ENCODE measurements around the gene CR1L.
A peak's percentile ranks its signal among the peaks of the same experiment; 100 is the strongest.
"Not testable (repeated sequence)": the region's sequence is repeated elsewhere in the genome, so short reads cannot be mapped to it uniquely, and the experiment has no call there.

Gene CR1L

DNA sequence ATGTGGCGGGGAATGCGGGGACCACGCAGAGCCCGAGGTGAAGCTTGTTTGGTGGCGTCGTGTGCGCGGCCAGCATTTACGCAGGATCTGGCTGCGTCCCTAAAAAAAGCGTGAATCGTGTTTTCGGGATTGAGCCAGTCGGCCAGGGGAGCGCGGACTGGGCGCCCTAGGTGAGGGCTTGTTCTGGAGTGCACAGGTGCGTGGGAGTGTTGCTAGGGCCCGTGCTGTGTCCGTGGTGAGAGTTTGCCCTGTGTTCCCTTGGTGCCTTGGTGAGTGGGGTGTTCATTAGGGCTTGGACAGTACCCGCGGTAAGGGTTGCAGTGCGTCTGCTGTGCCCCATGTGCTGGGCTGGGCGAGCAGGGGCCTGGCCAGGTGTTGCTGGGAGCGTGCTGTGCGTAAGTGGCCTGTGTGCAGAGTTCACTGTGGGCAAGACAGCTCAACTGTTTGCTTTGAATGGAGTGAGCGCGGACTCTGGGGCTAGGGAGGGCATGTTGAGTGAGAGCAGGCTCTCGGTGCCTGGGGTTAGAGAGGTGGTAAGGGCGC lies 107.6 kb downstream of the CR1L start:
- Histone ChIP-seq H3K9ac (ENCODE audit: low read length) (peak overlapping the region; percentile 94), H3K4me1 (ENCODE audit: control insufficient read depth, insufficient read depth, low read length) (peaks cover 41% of the 10 kb centered on the region), H3K9me3 (ENCODE audit: control insufficient read depth, low read length) (no peaks in the 10 kb centered on the region), H3K36me3 (ENCODE audit: control insufficient read depth, insufficient read depth, low read length) (no peaks in the 10 kb centered on the region), H3K27me3 (ENCODE audit: control insufficient read depth, insufficient read depth, low read length) (no peaks in the 10 kb centered on the region), H3K4me3 (ENCODE audit: low read length) (peak overlapping the region; percentile 87)

DNA sequence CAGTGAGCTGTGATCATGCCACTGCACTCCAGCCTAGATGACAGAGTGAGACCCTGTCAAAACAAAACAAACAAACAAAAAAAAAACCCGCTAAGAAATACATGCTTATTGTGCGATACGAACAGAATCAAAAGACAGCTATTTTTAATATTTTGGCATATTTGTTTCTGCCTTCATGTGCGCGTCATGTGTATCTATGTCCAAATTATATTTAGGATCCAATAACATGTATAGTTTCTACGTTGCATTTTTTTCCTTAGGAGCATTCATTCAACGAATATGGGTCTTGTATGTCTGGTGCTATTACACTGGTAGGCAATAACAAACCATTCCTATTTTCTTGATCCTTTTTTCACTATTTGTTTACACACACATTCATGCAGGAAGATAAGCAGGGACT lies 108.7 kb downstream of the CR1L start:
- Histone ChIP-seq H3K36me3 (ENCODE audit: control insufficient read depth, insufficient read depth, low read length) (no peaks in the 10 kb centered on the region), H3K9me3 (ENCODE audit: control insufficient read depth, low read length) (no peaks in the 10 kb centered on the region), H3K4me1 (ENCODE audit: control insufficient read depth, insufficient read depth, low read length) (peaks cover 30% of the 10 kb centered on the region), H3K4me3 (ENCODE audit: low read length) (peak overlapping the region; percentile 87), H3K9ac (ENCODE audit: low read length) (no peak overlapping the region), H3K27me3 (ENCODE audit: control insufficient read depth, insufficient read depth, low read length) (no peaks in the 10 kb centered on the region)

DNA sequence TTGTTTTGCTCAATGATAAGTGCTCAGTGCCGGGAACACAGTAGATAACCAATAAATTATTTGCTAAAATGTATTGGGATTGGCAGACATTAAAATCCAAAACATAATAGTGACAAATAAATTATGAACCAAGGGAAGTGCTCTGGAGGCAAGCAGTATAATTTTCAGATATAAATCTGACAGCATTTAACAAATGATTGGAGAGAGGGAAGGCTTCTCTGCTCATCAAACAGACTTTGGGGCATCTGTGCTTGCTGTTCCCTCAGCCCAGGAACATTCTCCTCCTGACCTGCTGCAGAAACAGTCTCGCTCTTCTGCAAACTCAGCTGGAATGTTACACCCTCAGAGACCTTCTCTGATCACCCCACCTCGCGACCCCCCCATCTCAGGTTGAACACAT lies 109.1 kb downstream of the CR1L start:
- no peak overlapping the region for H3K4me3 ChIP-seq (ENCODE audit: low read length)
- peaks cover 26% of the 10 kb centered on the region for H3K4me1 ChIP-seq (ENCODE audit: control insufficient read depth, insufficient read depth, low read length)
- no peaks in the 10 kb centered on the region for H3K36me3 ChIP-seq (ENCODE audit: control insufficient read depth, insufficient read depth, low read length)
- H3K27me3 ChIP-seq (ENCODE audit: control insufficient read depth, insufficient read depth, low read length): no peaks in the 10 kb centered on the region
- H3K9me3 ChIP-seq (ENCODE audit: control insufficient read depth, low read length): no peaks in the 10 kb centered on the region
- peak overlapping the region; percentile 16 for H3K9ac ChIP-seq (ENCODE audit: low read length)

DNA sequence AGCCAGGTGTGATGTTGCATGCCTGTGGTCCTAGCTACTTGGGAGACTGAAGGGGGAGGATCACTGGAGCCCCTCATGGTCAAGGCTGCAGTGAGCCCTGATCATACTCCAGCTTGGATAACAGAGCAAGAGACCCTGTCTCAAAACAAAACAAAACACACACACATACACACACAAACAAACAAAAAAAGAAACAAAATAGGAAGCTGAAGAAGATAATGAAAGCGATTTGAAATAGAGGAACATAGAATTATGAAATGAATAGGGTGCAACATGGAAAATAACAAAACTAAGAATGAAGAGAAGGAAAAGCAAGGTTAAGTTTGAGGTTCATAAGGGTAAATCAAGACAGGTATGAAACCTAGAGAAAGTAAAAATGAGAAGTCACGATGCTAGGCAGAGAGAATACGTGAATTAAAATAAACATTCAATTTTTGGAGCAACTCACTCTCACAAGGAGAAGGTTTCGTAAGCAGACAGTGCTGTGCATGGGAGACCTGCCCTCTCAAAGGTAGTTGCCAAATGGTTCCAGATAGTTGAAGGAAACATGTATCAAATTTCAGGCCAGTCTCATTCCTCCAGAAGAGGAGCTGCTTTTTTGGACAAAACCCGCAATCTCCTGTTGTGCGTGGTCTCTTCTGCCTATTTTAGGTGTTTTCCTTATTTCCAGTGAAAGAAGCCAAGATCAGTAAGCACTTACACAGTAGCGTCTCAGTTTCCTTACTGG lies 110.2 kb downstream of the CR1L start:
- Histone ChIP-seq H3K36me3 (ENCODE audit: control insufficient read depth, insufficient read depth, low read length) (no peaks in the 10 kb centered on the region), H3K9me3 (ENCODE audit: control insufficient read depth, low read length) (no peaks in the 10 kb centered on the region), H3K27me3 (ENCODE audit: control insufficient read depth, insufficient read depth, low read length) (no peaks in the 10 kb centered on the region), H3K4me1 (ENCODE audit: control insufficient read depth, insufficient read depth, low read length) (peaks cover 22% of the 10 kb centered on the region), H3K9ac (ENCODE audit: low read length) (no peak overlapping the region), H3K4me3 (ENCODE audit: low read length) (no peak overlapping the region)

- Histone ChIP-seq H3K4me1 (ENCODE audit: control insufficient read depth, insufficient read depth, low read length) (peaks cover 22% of the 10 kb centered on the region), H3K36me3 (ENCODE audit: control insufficient read depth, insufficient read depth, low read length) (no peaks in the 10 kb centered on the region), H3K9ac (ENCODE audit: low read length) (no peak overlapping the region), H3K4me3 (ENCODE audit: low read length) (no peak overlapping the region), H3K9me3 (ENCODE audit: control insufficient read depth, low read length) (no peaks in the 10 kb centered on the region), H3K27me3 (ENCODE audit: control insufficient read depth, insufficient read depth, low read length) (no peaks in the 10 kb centered on the region)
Measured at GRCh38 chr1:207755846-207756693, 111.1 kb downstream of the CR1L start.

DNA sequence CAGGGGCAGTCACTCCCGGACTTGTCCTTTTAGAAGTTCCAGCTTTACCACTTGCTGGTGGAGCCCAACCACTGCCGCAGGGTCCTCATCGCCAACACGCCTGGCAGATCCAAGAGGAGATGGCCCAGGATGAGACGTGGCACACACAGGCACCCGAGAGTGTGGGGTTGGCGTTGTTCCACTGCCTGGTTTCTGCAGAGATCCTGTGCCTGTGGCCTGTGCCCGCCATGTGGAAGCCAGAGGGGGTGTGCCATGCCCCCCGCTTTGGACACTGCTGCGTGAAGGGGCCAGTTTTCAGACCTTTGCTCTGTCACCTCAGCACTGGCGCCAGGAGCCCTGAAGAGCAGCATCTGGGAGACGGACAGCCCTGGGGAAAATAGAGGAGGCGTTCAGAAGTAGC lies 117.7 kb downstream of the CR1L start:
- no peak overlapping the region for H3K4me3 ChIP-seq (ENCODE audit: low read length)
- H3K9me3 ChIP-seq (ENCODE audit: control insufficient read depth, low read length): no peaks in the 10 kb centered on the region
- peaks cover 11% of the 10 kb centered on the region for H3K36me3 ChIP-seq (ENCODE audit: control insufficient read depth, insufficient read depth, low read length)
- no peak overlapping the region for H3K9ac ChIP-seq (ENCODE audit: low read length)
- H3K4me1 ChIP-seq (ENCODE audit: control insufficient read depth, insufficient read depth, low read length): no peaks in the 10 kb centered on the region
- H3K27me3 ChIP-seq (ENCODE audit: control insufficient read depth, insufficient read depth, low read length): no peaks in the 10 kb centered on the region

DNA sequence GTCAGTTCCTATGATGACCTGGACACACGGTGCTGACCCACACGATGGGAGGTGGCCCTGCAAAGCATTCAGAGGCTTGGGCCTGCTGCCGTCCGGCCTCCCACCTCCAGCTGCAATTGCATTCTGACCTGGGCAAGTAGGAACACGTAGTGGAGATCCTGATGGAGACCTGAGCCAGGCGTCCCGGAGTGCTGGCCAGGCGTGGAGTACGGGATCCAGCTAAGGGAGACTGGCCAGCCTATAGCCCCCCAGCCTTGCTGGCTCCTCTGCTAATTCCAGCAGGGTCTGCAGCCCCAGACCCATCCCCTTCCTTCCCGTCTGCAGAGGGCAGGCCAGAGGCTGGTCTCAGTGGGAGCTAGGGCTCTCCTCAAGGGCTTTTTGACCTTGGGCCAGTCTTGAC lies 118.2 kb downstream of the CR1L start:
- Histone ChIP-seq H3K4me1 (ENCODE audit: control insufficient read depth, insufficient read depth, low read length) (no peaks in the 10 kb centered on the region), H3K27me3 (ENCODE audit: control insufficient read depth, insufficient read depth, low read length) (no peaks in the 10 kb centered on the region), H3K36me3 (ENCODE audit: control insufficient read depth, insufficient read depth, low read length) (peaks cover 11% of the 10 kb centered on the region), H3K4me3 (ENCODE audit: low read length) (no peak overlapping the region), H3K9me3 (ENCODE audit: control insufficient read depth, low read length) (no peaks in the 10 kb centered on the region), H3K9ac (ENCODE audit: low read length) (no peak overlapping the region)

- Histone ChIP-seq H3K27me3 (ENCODE audit: control insufficient read depth, insufficient read depth, low read length) (no peaks in the 10 kb centered on the region), H3K4me3 (ENCODE audit: low read length) (no peak overlapping the region), H3K4me1 (ENCODE audit: control insufficient read depth, insufficient read depth, low read length) (no peaks in the 10 kb centered on the region), H3K9ac (ENCODE audit: low read length) (no peak overlapping the region), H3K9me3 (ENCODE audit: control insufficient read depth, low read length) (no peaks in the 10 kb centered on the region), H3K36me3 (ENCODE audit: control insufficient read depth, insufficient read depth, low read length) (peaks cover 11% of the 10 kb centered on the region)
Measured at GRCh38 chr1:207763972-207764371, 119.0 kb downstream of the CR1L start.

DNA sequence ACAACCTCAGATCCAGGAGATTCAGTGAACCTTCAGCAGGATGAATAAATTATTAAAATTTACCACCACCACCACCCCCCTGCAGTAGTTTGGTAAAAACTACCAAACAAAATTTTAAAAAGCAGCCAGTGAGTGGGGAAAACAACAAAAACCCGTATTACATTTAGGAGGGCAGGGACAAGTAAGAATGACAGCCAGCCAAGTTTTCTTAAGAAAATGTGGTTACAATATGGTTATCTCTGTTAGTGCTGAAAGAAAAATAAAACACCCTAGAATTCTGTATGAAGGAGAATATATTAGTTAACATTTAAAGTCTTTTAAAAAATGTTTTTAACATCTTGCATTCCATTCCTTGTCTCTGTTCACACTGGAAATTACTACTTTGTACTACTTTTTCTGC lies 121.6 kb downstream of the CR1L start:
- no peaks in the 10 kb centered on the region for H3K4me1 ChIP-seq (ENCODE audit: control insufficient read depth, insufficient read depth, low read length)
- H3K27me3 ChIP-seq (ENCODE audit: control insufficient read depth, insufficient read depth, low read length): no peaks in the 10 kb centered on the region
- H3K36me3 ChIP-seq (ENCODE audit: control insufficient read depth, insufficient read depth, low read length): peaks cover 11% of the 10 kb centered on the region
- H3K9ac ChIP-seq (ENCODE audit: low read length): no peak overlapping the region
- H3K9me3 ChIP-seq (ENCODE audit: control insufficient read depth, low read length): no peaks in the 10 kb centered on the region
- H3K4me3 ChIP-seq (ENCODE audit: low read length): no peak overlapping the region

DNA sequence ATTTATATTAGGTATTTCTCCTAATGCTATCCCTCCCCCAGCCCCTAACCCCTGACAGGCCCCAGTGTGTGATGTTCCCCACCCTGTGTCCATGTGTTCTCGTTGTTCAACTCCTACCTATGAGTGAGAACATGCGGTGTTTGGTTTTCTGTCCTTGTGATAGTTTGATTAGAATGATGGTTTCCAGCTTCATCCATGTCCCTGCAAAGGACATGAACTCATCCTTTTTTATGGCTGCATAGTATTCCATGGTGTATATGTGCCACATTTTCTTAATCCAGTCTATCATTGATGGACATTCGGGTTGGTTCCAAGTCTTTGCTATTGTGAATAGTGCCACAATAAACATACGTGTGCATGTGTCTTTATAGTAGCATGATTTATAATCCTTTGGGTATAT lies 125.6 kb downstream of the CR1L start:
- not testable (repeated sequence) for H3K4me1 ChIP-seq (ENCODE audit: control insufficient read depth, insufficient read depth, low read length); H3K36me3 ChIP-seq (ENCODE audit: control insufficient read depth, insufficient read depth, low read length); H3K27me3 ChIP-seq (ENCODE audit: control insufficient read depth, insufficient read depth, low read length); H3K4me3 ChIP-seq (ENCODE audit: low read length); H3K9me3 ChIP-seq (ENCODE audit: control insufficient read depth, low read length); H3K9ac ChIP-seq (ENCODE audit: low read length)
